Testis (tissue), 3 donors: ENCODE measurements around the gene ISCU. TPM values are rescaled to one million over a fixed set of nuclear protein-coding genes. Genes with fewer than 3 reads are reported as not detected.

ENCODE experiments used
- DNase-seq: peaks from one replicate; pipeline ENCODE4 v3.0.0-alpha.2; 2019
- H3K27ac ChIP-seq, 2 donors: fragments of 200-600 bp; sonication (generic); one replicate each; pipeline ENCODE4 v1.5.1; 2019
- H3K27me3 ChIP-seq: fragments of 200-600 bp; sonication (generic); one replicate; pipeline ENCODE4 v1.5.1; 2019
- H3K36me3 ChIP-seq: fragments of 200-600 bp; sonication (generic); one replicate; pipeline ENCODE4 v1.5.1; 2017; ENCODE audit warnings: low read depth; ENCODE audit errors: missing control alignments
- H3K4me1 ChIP-seq: fragments of 200-600 bp; sonication (generic); one replicate; pipeline ENCODE4 v1.5.1; 2019
- H3K4me3 ChIP-seq, 2 donors: fragments of 200-600 bp; sonication (generic); one replicate each; pipeline ENCODE4 v1.5.1; 2017 to 2019
- H3K9me3 ChIP-seq: fragments of 200-600 bp; sonication (generic); one replicate; pipeline ENCODE4 v1.5.1; 2017
- CTCF ChIP-seq, 3 experiments: fragments of 450-650 bp in 2 of 3; fragments of 200-600 bp in 1 of 3; sonication (generic) in 1 of 3; IDR thresholded peaks; one replicate each; pipeline ENCODE4 v1.5.1; 2016 to 2019; ENCODE audit warnings: antibody characterized with exemption in 3 of 3, mild to moderate bottlenecking in 2 of 3, moderate library complexity in 1 of 3
- POLR2A ChIP-seq: fragments of 450-650 bp; IDR thresholded peaks from one replicate; pipeline ENCODE4 v1.6.1; 2017; ENCODE audit warnings: antibody characterized with exemption, mild to moderate bottlenecking, moderate library complexity
- WGBS, 2 donors: methylation state at CpG; one replicate each; pipeline ENCODE4 v1.1.5; 2018; 5-methylcytosine and 5-hydroxymethylcytosine counted together
- intact Hi-C: fragments of 100-400 bp; cut with DNase I; formaldehyde crosslinking; loops from one replicate; pipeline ENCODE4 v1.15.1; 2023; ENCODE audit warnings: low total_unique reads
- polyA plus RNA-seq: library from polyadenylated mRNA; stranded (reverse); fragments of 350-450 nt; fragmentation: Illumina TruSeq; extraction: RNeasy Lipid Tissue Mini Kit (QIAGEN cat#74804); gene quantifications from one replicate; pipeline ENCODE4 v1.2.3, GENCODE V29; 2014; ENCODE audit warnings: low read depth, low replicate concordance; ENCODE audit not compliant: insufficient read depth
- total RNA-seq, 2 donors: library from RNA; depleted of rRNA; stranded (reverse); fragments of >200 nt; gene quantifications; one replicate each; pipeline ENCODE4 v1.2.3, GENCODE V29; 2016

Gene ISCU
- total and polyA plus RNA-seq, 3 donors from 2014 or later = 217 to 238 (median 221) TPM

GRCh38 chr12:108609537-108610335, 47.3 kb downstream of the ISCU start:
- WGBS, 2 donors = 49 to 55% methylated on average over 12 to 21 of the region's 21 CpGs
- intact Hi-C loops = no loop called here
- H3K27ac ChIP-seq = peak overlapping the region in 1 of 2 donors; percentile 36
- DNase-seq = peak; percentile 88
- no peaks in the 10 kb centered on the region for H3K27me3 ChIP-seq
- H3K36me3 ChIP-seq = no peaks in the 10 kb centered on the region
- H3K4me1 ChIP-seq = peaks cover 10% of the 10 kb centered on the region
- H3K9me3 ChIP-seq = no peaks in the 10 kb centered on the region
- TF ChIP-seq POLR2A (no peak), CTCF (IDR thresholded peaks at IDR 0.05) (no peak)
- H3K4me3 ChIP-seq = no peak overlapping the region

- WGBS, 2 donors = 90 to 96% methylated on average over 8 of the region's 8 CpGs
- Histone ChIP-seq H3K27me3 (no peaks in the 10 kb centered on the region), H3K36me3 (no peaks in the 10 kb centered on the region), H3K9me3 (no peaks in the 10 kb centered on the region), H3K4me3 (no peak overlapping the region), H3K4me1 (peaks cover 10% of the 10 kb centered on the region), H3K27ac (peak overlapping the region in 1 of 2 donors; percentile 36)
- TF ChIP-seq CTCF (IDR thresholded peaks at IDR 0.05) (no peak), POLR2A (no peak)
- no peak for DNase-seq
- intact Hi-C loops = no loop called here
Measured at GRCh38 chr12:108610336-108610815, 48.0 kb downstream of the ISCU start.

- 88 to 90% methylated on average over 14 to 15 of the region's 15 CpGs for WGBS, 2 donors
- H3K9me3 ChIP-seq = no peaks in the 10 kb centered on the region
- H3K27ac ChIP-seq = no peak overlapping the region
- intact Hi-C loops = no loop called here
- no peak overlapping the region for H3K4me3 ChIP-seq
- H3K27me3 ChIP-seq = no peaks in the 10 kb centered on the region
- TF ChIP-seq CTCF (IDR thresholded peaks at IDR 0.05) = no peak
- TF ChIP-seq POLR2A = no peak
- no peaks in the 10 kb centered on the region for H3K36me3 ChIP-seq
- no peak for DNase-seq
- H3K4me1 ChIP-seq = peaks cover 10% of the 10 kb centered on the region
Measured at GRCh38 chr12:108610856-108611605, 48.6 kb downstream of the ISCU start.

- intact Hi-C loops = no loop called here
- 78 to 100% methylated on average over 3 to 5 of the region's 5 CpGs for WGBS, 2 donors
Measured at GRCh38 chr12:108611884-108612415, 49.6 kb downstream of the ISCU start.

More at GRCh38 chr12:108611884-108612415, 49.6 kb downstream of the ISCU start:
- Histone ChIP-seq H3K27me3 (no peaks in the 10 kb centered on the region), H3K4me3 (no peak overlapping the region), H3K4me1 (peaks cover 10% of the 10 kb centered on the region), H3K36me3 (no peaks in the 10 kb centered on the region), H3K27ac (no peak overlapping the region), H3K9me3 (no peaks in the 10 kb centered on the region)
- no peak for DNase-seq
- TF ChIP-seq POLR2A = no peak
- TF ChIP-seq CTCF (IDR thresholded peaks at IDR 0.05) = no peak
